ENCODE measurements around the gene ASPHD2.

- TF ChIP-seq PATZ1 (CRISPR knock-in tag; IDR thresholded peaks at IDR 0.05; ENCODE audit: borderline replicate concordance) (no peak), TSHZ2 (CRISPR knock-in tag; IDR thresholded peaks at IDR 0.05) (no peak), CREB5 (CRISPR knock-in tag; IDR thresholded peaks at IDR 0.05; ENCODE audit: low read depth) (no peak), CSDC2 (CRISPR knock-in tag; IDR thresholded peaks at IDR 0.05) (no peak), ZFP30 (CRISPR knock-in tag; IDR thresholded peaks at IDR 0.05) (no peak), ZNF565 (CRISPR knock-in tag; conservative IDR thresholded peaks at IDR 0.05; ENCODE audit: low read depth) (no peak), TCF4 (CRISPR knock-in tag; IDR thresholded peaks at IDR 0.05; ENCODE audit: borderline replicate concordance) (no peak)
Observed at GRCh38 chr22:26446808-26447515, 17.9 kb downstream of the ASPHD2 start.
